K562 (cell line): ENCODE data around the gene NRXN3. TPM values are rescaled to one million over a fixed set of nuclear protein-coding genes. Genes with fewer than 3 reads are reported as not detected.

ENCODE experiments used
- ATAC-seq: fragments of 200-7000 bp; cut with Tn5 transposase; 3 replicates; pipeline ENCODE4 v1.9.1; 2020; ENCODE audit warnings: moderate library complexity
- BruUV-seq: library from RNA; stranded (reverse); fragments of 400-500 nt; replicated peaks from 2 replicates; lab custom pipeline; 2021; lab: Mats Ljungman, UMichigan
- CTCF ChIA-PET: fragments of 300-600 bp; formaldehyde crosslinking; extraction: SDS; loops from one replicate; lab custom pipeline; 2021; ENCODE audit warnings: low intra/inter-chr PET ratio; lab: Yijun Ruan, JAX
- POLR2A ChIA-PET: fragments of 300-600, 350-650 bp; sonication (Branson Sonifier 250); formaldehyde crosslinking; extraction: SDS; loops from one replicate; lab custom pipeline; 2021; ENCODE audit warnings: antibody characterized with exemption, inconsistent platforms; lab: Yijun Ruan, JAX
- DNase-seq, 4 experiments: peaks; one replicate each; pipeline versions ENCODE4 v3.0.0 to v3.0.0-alpha.2; 2011 to 2018; ENCODE audit warnings: low spot score in 3 of 4, mixed read lengths in 3 of 4; ENCODE audit errors: extremely low read depth in 1 of 4
- FAIRE-seq: peaks from 2 replicates; lab custom pipeline; 2011; peaks lifted over from hg19 to GRCh38; lab: Jason Lieb, UNC
- H2AFZ ChIP-seq: 2 replicates; pipeline ENCODE4 v1.6.0; 2011; ENCODE audit warnings: low read depth, low read length, control low read depth, inconsistent platforms
- H3K27ac ChIP-seq: fragments of 200-600 bp; 3 replicates; pipeline ENCODE4 v1.8.0; 2011; ENCODE audit warnings: low read depth, mild to moderate bottlenecking, control low read depth, inconsistent platforms, low read length, moderate library complexity, mixed read lengths; ENCODE audit errors: extremely low read depth
- H3K27me3 ChIP-seq, 2 experiments: fragments of 300-600 bp in 1 of 2; 2 replicates in 1 of 2; 3 replicates in 1 of 2; pipeline versions ENCODE4 v1.6.0 to v1.8.0; 2011; ENCODE audit warnings: inconsistent platforms in 2 of 2, low read length in 2 of 2, mild to moderate bottlenecking in 1 of 2, mixed read lengths in 1 of 2, moderate library complexity in 1 of 2; ENCODE audit not compliant: control insufficient read depth in 2 of 2, insufficient read depth in 2 of 2
- H3K36me3 ChIP-seq: fragments of 300-600 bp; 3 replicates; pipeline ENCODE4 v1.8.0; 2011; ENCODE audit warnings: mild to moderate bottlenecking, low read length, inconsistent platforms; ENCODE audit not compliant: control insufficient read depth, insufficient read depth
- H3K4me1 ChIP-seq, 2 experiments: fragments of 200-600 bp in 1 of 2; replicated peaks in 1 of 2; 2 replicates in 1 of 2; 3 replicates in 1 of 2; pipeline versions ENCODE4 v1.5.1 to v1.8.0; 2011; ENCODE audit warnings: inconsistent platforms in 2 of 2, low read length in 2 of 2, mild to moderate bottlenecking in 1 of 2, mixed read lengths in 1 of 2, moderate library complexity in 1 of 2; ENCODE audit not compliant: control insufficient read depth in 2 of 2, insufficient read depth in 2 of 2
- H3K4me2 ChIP-seq: 2 replicates; pipeline ENCODE4 v1.6.1; 2011; ENCODE audit warnings: low read length, control low read depth, inconsistent platforms, mixed read lengths; ENCODE audit not compliant: insufficient read depth
- H3K4me3 ChIP-seq: fragments of 200-600 bp; sonication (generic), shearing (Covaris generic); 2 replicates; pipeline ENCODE4 v1.5.1; 2016; ENCODE audit warnings: control low read depth, inconsistent platforms
- H3K79me2 ChIP-seq: fragments of 200-600 bp; 3 replicates; pipeline ENCODE4 v1.8.0; 2011; ENCODE audit warnings: low read length, inconsistent platforms; ENCODE audit not compliant: control insufficient read depth, insufficient read depth
- H3K9ac ChIP-seq, 2 experiments: 2 replicates each; pipeline versions ENCODE4 v1.6.0 to v1.6.1; 2011; ENCODE audit warnings: low read depth in 2 of 2, low read length in 2 of 2, control low read depth in 1 of 2, inconsistent platforms in 1 of 2, mild to moderate bottlenecking in 1 of 2, mixed read lengths in 1 of 2; ENCODE audit not compliant: insufficient read depth in 1 of 2
- H3K9me1 ChIP-seq: one replicate; pipeline ENCODE4 v1.6.0; 2011; ENCODE audit warnings: inconsistent platforms, mild to moderate bottlenecking, low read length, moderate library complexity; ENCODE audit not compliant: control insufficient read depth, insufficient read depth
- H3K9me3 ChIP-seq: replicated peaks from 2 replicates; pipeline ENCODE4 v1.5.1; 2011; ENCODE audit warnings: low read depth, low read length, inconsistent platforms; ENCODE audit not compliant: control insufficient read depth, insufficient read depth
- H4K20me1 ChIP-seq: replicated peaks from 2 replicates; pipeline ENCODE4 v1.6.1; 2011; ENCODE audit warnings: low read length, inconsistent platforms, mixed read lengths; ENCODE audit not compliant: control insufficient read depth, insufficient read depth
- ATF6 ChIP-seq: sonication (generic); formaldehyde crosslinking; IDR thresholded peaks from 2 replicates; pipeline ENCODE4 v1.4.0; 2020; ENCODE audit warnings: mild to moderate bottlenecking, missing genetic modification reagents
- BCL6 ChIP-seq: fragments of 250-450 bp; sonication (Bioruptor Pico); IDR thresholded peaks from 2 replicates; pipeline ENCODE4 v1.4.0; 2020
- EWSR1 ChIP-seq: fragments of 450-650 bp; IDR thresholded peaks from 2 replicates; pipeline ENCODE4 v1.6.1; 2018; ENCODE audit warnings: borderline replicate concordance, mild to moderate bottlenecking, low read depth, moderate library complexity; ENCODE audit not compliant: partially characterized antibody
- FOSL1 ChIP-seq: fragments of 200-800 bp; sonication (Bioruptor generic); conservative IDR thresholded peaks from 2 replicates; pipeline ENCODE4 v1.6.1; 2016; ENCODE audit warnings: missing genetic modification characterization, missing compliant biosample characterization
- HDGF ChIP-seq: fragments of 450-650 bp; IDR thresholded peaks from 2 replicates; pipeline ENCODE4 v1.6.1; 2016
- HOMEZ ChIP-seq: fragments of 250-450 bp; sonication (Bioruptor Pico); IDR thresholded peaks from 2 replicates; pipeline ENCODE4 v1.4.0; 2020; ENCODE audit warnings: mild to moderate bottlenecking, moderate library complexity
- ID3 ChIP-seq, 2 experiments: fragments of 250-450 bp in 1 of 2; fragments of 450-650 bp in 1 of 2; sonication (Bioruptor Pico) in 1 of 2; IDR thresholded peaks; 2 replicates each; pipeline versions ENCODE4 v1.6.1 to v1.8.0; 2016 to 2021; ENCODE audit warnings: mild to moderate bottlenecking in 2 of 2, moderate library complexity in 2 of 2, missing compliant biosample characterization in 1 of 2, missing genetic modification characterization in 1 of 2
- MIER1 ChIP-seq: fragments of 450-650 bp; IDR thresholded peaks from 2 replicates; pipeline ENCODE4 v1.6.1; 2016; ENCODE audit warnings: antibody characterized with exemption, mild to moderate bottlenecking, low read depth
- MTF1 ChIP-seq: fragments of 250-450 bp; sonication (Bioruptor Pico); IDR thresholded peaks from 2 replicates; pipeline ENCODE4 v1.9.0; 2021; ENCODE audit warnings: moderate library complexity, mild to moderate bottlenecking, inconsistent platforms, borderline replicate concordance
- NCOA2 ChIP-seq, 2 experiments: fragments of 450-650 bp; IDR thresholded peaks; 2 replicates each; pipeline ENCODE4 v1.6.1; 2018; ENCODE audit warnings: mild to moderate bottlenecking in 2 of 2, moderate library complexity in 1 of 2; ENCODE audit not compliant: partially characterized antibody in 2 of 2
- RBM25 ChIP-seq: fragments of 200-400 bp; formaldehyde crosslinking; IDR thresholded peaks from 2 replicates; pipeline ENCODE4 v1.6.1; 2018; ENCODE audit warnings: low read length, low read depth, moderate library complexity; ENCODE audit not compliant: severe bottlenecking
- TAF9B ChIP-seq: fragments of 450-650 bp; IDR thresholded peaks from 2 replicates; pipeline ENCODE4 v1.6.1; 2018; ENCODE audit warnings: mild to moderate bottlenecking; ENCODE audit not compliant: partially characterized antibody
- U2AF1 ChIP-seq: fragments of 200-400 bp; formaldehyde crosslinking; optimal IDR thresholded peaks from 2 replicates; pipeline ENCODE3; 2017; ENCODE audit warnings: mild to moderate bottlenecking, low read depth, low read length, moderate library complexity
- ZFP30 ChIP-seq: fragments of 250-450 bp; sonication (Bioruptor Pico); IDR thresholded peaks from 2 replicates; pipeline ENCODE4 v1.8.0; 2022; ENCODE audit warnings: moderate library complexity, mild to moderate bottlenecking, inconsistent platforms, borderline replicate concordance
- ZNF146 ChIP-seq: IDR thresholded peaks from one replicate; pipeline ENCODE4 v1.6.1; 2018; ENCODE audit warnings: missing compliant biosample characterization; ENCODE audit not compliant: unreplicated experiment
- ZNF224 ChIP-seq: sonication (generic); formaldehyde crosslinking; IDR thresholded peaks from 2 replicates; pipeline ENCODE4 v1.8.0; 2022; ENCODE audit warnings: mild to moderate bottlenecking, missing genetic modification reagents
- ZNF77 ChIP-seq: fragments of 250-450 bp; sonication (Bioruptor Pico); IDR thresholded peaks from 2 replicates; pipeline ENCODE4 v1.5.0; 2020
- WGBS: fragments of 100-300 bp; shearing (Covaris generic); methylation state at CpG from one replicate; pipeline ENCODE4 v1.1.6; 2016; ENCODE audit warnings: low coverage, mixed read lengths; ENCODE audit not compliant: insufficient coverage; ENCODE audit errors: missing lambda C conversion rate; 5-methylcytosine and 5-hydroxymethylcytosine counted together
- in situ Hi-C: fragments of 300-500 bp; cut with MboI; formaldehyde crosslinking; loops from 4 replicates; pipeline ENCODE4 v1.15.0; 2018; ENCODE audit warnings: inconsistent platforms, mixed read lengths
- intact Hi-C: fragments of 100-400 bp; cut with micrococcal nuclease; formaldehyde crosslinking; loops from 2 replicates; pipeline ENCODE4 v1.14.2; 2022
- polyA plus RNA-seq, 8 experiments: library from polyadenylated mRNA; depleted of rRNA in 4 of 8; stranded (reverse) in 5 of 8; unstranded in 3 of 8; fragments of >200 nt; fragmentation: Nextera tagmentation in 2 of 8; fragmentation: Illumina TruSeq in 1 of 8; extraction: Ambion mirVana in 2 of 8; extraction: Trizol in 1 of 8; gene quantifications; 2 replicates each; pipeline versions ENCODE4 v1.2.1 to v1.2.3, GENCODE V29; 2011 to 2014; ENCODE audit warnings: inconsistent platforms in 1 of 8, missing spikeins in 1 of 8
- total RNA-seq, 7 experiments: library from RNA; depleted of rRNA in 6 of 7; stranded (reverse); fragments of >200 nt in 6 of 7; fragmentation: Illumina TruSeq in 2 of 7; extraction: Trizol in 2 of 7; gene quantifications; 2 replicates each; pipeline versions ENCODE4 v1.2.1 to v1.2.3, GENCODE V29; 2011 to 2021; ENCODE audit warnings: low replicate concordance in 1 of 7

NRXN3 gene
- total and polyA plus RNA-seq, 9 of the 15 experiments (the other 6 are each of a cell fraction or from before 2014, with no cell fraction given): 0.09 TPM; not detected in 8

- TF ChIP-seq ATF6 (CRISPR knock-in tag) (no peak), HDGF (no peak), ZNF224 (CRISPR knock-in tag) (no peak), FOSL1 (no peak), NCOA2 (IDR thresholded peaks at IDR 0.05; ENCODE audit: partially characterized antibody in 2 of 2) (no peak), ID3 (CRISPR knock-in tag; IDR thresholded peaks at IDR 0.05) (no peak), ID3 (tag; IDR thresholded peaks at IDR 0.05) (no peak), ZNF146 (no peak), MIER1 (no peak), ZFP30 (CRISPR knock-in tag) (no peak)
These were observed 947.4 kb downstream of the NRXN3 start (continued) for GRCh38 chr14:79117561-79117960.

GRCh38 chr14:79118291-79118690 lies 948.1 kb downstream of the NRXN3 start:
- CTCF ChIA-PET: no interaction called here
- Histone ChIP-seq H3K9me1 (no peaks in the 10 kb centered on the region), H3K27ac (no peak overlapping the region), H3K4me1 (no peaks in the 10 kb centered on the region), H3K4me2 (no peak overlapping the region), H2AFZ (no peak overlapping the region), H3K27me3 (no peaks in the 10 kb centered on the region), H3K9me3 (no peaks in the 10 kb centered on the region), H3K36me3 (no peaks in the 10 kb centered on the region), H4K20me1 (no peaks in the 10 kb centered on the region), H3K9ac (no peak overlapping the region), H3K79me2 (no peaks in the 10 kb centered on the region), H3K4me3 (no peak overlapping the region)
- ATAC-seq: no peak
- POLR2A ChIA-PET: no interaction called here
- no peak for DNase-seq
- 0% methylated on average over 2 of the region's 2 CpGs for WGBS
- no peak for TF ChIP-seq BCL6 (CRISPR knock-in tag)
- no peak for TF ChIP-seq MTF1 (CRISPR knock-in tag)
- TF ChIP-seq U2AF1: no peak
- no peak for TF ChIP-seq HOMEZ (CRISPR knock-in tag)
- TF ChIP-seq EWSR1: no peak
- TF ChIP-seq TAF9B: no peak
- no peak for TF ChIP-seq ZNF77 (CRISPR knock-in tag)
- no peak for TF ChIP-seq RBM25
- intact Hi-C loops (no loop called here), in situ Hi-C loops (no loop called here)
- no peak for FAIRE-seq
- no TSS peak for BruUV-seq
